ENCODE measurements around the gene UGT2A3.

UGT2A3 gene

DNA sequence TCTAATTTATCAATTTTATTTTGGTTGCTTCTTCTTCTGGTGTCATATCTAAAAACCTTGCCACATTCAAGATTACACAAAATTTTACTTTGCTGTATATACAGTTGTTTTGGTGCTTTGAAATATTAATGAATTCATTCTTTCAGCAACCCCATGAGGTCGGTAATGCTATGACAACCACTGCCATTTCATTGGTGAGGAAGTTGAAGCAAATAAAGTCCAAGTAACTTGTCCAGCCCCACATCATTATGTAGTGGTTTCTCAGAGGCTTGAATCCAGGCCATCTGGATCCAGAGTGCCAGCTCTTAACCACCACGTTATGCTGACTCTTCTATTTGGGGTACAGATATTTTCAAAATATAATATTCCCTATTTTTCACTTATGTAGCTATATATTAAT is 42.2 kb downstream of the UGT2A3 start:
- DNase-seq = no peak

DNA sequence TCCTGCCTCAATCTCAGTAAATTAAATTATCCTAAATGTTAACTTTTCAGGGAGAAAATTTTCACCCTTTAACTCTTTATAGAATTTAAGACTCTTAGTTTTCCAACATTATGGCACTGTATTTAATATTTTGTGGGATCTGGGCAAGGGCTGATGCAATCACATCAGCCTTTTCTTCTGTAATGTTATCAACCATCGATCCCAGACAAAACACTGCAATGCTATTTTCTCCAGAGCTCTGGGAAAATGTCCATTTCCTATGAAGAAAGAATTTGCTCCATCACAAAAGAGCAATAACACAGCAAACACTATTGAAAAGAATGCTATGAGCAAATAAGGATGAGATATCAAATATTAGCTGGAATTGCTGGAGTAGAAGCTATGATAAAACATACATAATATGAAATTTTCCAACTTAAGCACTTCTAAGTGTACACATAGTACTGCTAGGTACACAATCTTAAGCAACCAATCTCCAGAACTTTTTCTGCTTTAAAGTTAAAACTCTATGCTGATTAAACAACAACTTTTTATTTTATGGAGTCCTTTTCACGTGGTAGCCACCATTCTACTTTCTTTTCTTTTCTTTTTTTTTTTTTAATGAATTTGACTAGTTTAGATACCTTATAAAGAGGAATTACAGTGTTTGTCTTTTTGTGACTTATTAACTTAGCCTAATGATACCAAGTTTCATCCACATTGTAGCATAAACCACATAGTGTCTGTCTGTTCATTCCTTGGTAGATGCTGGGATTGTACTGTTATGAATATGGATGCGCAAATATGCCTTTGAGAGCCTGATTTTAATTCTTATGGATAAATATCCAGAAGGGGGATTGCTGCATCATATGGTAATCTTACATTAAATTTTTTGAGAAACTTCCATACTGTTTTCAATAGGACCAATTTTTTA is 43.6 kb downstream of the UGT2A3 start:
- no peak for DNase-seq

DNA sequence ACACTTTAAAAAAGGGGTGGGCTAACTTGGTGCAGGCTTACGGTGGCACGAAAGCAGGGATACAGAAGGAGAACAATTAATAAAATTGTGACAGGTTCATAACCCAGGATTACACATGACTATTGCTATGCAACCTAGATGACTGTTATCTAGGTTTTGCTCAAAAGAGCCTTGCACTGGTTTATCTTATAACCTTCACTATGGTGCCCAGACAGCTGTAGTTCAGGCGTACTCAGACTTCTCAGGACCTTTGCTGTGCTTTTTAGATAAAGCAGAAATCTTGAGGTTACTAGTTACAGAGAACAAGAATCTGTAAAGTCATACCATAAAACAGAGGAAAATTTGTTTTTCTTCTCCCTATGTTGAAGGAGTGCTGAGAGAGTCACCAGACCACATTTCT is 44.4 kb downstream of the UGT2A3 start:
- no peak for DNase-seq

DNA sequence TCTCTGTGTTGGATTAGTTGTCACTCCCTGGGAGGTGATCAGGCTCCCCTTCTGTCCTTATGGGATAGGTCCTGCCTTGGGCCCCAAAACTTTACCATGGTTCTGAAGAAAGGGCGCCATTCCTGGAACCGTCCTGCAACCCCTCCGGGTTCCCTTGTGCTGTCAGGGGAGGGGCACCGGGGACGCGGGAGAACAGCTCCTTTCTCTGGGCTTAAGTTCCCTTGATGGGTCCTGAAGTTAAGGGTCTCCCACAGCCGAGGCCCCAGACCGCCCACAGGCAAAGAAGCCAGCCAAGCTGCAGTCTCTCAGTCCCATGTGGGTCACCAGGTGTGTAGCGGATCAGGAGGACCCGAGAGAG is 44.8 kb downstream of the UGT2A3 start:
- DNase-seq = no peak

DNA sequence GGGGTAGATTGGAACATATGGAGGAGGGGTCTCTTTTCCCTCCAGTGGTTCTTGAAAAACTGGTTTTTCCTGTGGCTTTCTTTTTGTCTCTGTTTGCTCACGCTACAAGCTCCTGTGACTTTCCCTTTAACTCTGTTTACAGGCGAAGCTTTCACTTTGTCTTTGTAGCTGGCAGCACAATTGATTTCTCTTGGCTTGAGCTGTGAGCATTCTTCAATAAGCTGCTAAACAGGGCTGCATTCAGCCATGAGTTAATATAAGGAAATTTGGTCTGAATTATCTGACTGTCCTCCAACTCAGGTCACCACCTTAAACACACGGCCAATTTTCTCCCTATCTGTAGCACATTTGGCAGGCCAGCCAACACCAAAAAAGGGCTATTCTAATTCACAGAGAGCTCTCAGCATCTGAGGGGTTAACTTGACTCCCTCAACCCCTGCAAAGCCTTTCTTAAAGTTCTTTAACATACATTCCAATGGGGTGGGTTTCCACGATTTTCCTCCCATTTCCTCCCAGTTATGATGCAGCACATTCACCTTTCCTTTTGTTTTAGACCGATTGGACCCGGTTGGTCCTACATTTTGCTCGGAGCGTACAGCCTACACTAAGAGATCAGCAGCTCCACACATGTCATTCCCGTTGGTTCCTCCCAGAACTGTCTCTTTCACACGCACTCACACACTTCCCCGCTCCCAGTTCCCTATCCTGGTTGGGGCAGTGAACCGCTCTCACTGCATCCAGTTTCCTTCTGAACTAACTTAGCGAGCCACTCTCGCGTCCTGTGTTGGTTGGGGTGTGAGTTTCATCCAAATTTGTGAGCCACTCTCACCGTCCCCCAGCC is 45.4 kb downstream of the UGT2A3 start:
- no peak for DNase-seq

DNA sequence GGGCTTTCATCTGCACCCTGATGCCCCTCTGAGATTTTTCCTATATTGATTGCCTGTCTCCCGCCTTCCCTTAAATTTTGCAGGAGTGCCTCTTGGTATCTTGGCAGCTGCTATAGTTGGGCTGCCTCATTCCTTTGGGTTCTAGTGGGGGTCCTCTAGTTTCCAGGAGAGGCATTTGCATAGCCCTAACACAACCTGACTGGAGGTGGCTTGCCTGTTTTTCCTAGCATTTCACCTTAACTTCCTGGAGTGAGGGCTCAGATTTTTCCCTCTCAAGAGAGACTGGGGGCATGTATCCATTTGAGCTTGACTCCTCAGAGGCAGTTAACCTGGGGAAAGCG is 46.0 kb downstream of the UGT2A3 start:
- no peak for DNase-seq

DNA sequence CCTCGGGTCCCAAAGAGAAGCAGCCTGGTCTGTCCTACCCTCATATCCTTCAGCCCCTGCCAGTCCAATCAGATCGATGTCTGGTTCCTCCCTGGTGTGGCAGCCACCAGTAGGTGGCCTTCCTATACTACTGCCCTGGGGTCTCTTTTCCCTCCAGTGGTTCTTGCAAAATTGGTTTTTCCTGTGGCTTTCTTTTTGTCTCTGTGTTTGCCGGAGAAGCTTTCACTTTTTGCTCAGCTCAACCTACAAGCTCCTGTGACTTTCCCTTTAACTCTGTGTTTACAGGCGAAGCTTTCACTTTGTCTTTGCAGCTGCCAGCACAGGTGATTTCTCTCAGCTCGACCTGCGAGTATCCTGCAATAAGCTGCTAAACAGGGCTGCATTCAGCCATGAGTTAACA is 46.8 kb downstream of the UGT2A3 start:
- no peak for DNase-seq

DNA sequence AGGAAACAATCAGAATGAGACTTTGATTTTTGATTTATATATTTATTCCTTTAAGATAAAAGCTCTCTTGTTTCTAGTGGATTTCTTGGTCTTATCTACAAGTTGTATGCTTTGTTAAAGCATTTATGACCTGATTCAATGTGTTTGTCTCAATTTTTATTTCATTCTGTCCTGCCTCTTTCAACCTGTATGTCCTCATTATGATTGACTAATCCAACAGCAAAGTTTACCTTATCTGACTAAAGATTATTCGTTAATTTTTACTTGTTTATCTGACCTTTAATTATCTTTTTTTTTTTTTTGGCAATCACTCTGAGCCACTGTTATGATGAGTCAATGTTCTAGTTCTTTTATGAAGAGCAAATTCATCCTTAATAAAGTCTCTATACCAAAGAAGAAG is 54.9 kb downstream of the UGT2A3 start:
- DNase-seq = no peak

DNA sequence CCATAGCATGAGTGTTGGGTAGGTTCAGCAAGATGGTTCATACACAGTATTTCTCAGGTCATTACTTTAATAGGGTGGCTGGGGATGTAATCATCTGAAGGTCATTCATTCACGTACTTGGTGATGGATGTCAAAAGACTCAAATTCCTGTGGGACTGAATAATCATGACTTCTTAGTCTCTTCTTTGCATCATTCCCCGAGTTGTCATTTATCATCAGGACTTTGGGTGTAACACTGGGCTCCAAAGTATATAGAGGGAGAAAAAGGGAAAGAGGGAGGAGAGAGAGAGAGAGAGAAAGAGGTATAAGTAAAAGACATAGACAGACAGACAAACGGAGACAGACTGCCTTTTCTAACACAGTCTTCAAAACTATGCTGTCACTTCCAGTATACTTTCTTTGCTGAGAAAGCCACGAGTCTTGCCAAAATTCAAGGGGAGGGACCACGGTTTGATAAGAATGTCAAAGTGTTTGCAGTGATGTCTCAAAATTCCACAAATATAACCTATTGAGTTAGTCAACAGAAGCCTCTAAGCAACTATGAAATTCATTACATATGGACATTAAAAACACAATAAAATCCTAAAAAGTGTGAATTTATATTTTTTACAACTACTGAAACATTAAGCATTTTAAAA is 55.9 kb downstream of the UGT2A3 start:
- no peak for DNase-seq

DNA sequence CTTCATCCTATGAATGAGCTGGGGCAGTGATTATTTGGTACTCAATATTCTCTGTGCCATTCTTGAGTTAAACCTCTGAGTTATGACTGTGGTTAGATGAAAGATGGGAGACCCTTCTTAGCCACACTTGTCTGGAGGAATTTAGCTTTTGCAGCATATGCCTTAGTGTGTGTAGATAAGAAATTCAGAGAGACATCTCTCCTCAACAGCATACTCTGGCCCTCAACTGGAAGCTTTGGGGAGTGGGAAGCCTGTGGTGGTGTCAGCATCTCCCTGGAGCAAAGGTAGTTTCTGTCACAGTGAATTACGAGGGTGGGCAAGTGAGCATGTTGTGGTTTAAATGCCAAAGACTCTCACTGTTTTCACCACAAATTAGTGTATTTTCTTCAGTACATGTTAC is 58.7 kb downstream of the UGT2A3 start:
- no peak for DNase-seq

DNA sequence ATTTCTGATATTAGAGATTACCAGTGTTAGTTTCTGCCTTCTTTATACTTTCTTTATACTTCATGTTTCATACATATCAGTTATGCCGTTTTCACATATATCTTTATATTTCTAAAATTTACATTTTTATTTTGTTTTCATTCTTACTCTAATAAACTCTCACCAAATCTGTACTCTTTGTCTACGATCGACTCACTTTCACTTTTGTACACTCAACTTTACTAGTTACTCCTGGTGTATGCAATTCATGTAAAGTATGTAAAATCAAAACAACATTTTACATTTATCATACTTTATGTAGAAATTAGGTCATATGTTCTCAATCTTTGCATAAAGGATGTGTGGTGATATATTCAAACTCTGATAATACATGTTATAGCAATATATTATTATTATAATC is 59.9 kb downstream of the UGT2A3 start:
- DNase-seq = no peak

DNA sequence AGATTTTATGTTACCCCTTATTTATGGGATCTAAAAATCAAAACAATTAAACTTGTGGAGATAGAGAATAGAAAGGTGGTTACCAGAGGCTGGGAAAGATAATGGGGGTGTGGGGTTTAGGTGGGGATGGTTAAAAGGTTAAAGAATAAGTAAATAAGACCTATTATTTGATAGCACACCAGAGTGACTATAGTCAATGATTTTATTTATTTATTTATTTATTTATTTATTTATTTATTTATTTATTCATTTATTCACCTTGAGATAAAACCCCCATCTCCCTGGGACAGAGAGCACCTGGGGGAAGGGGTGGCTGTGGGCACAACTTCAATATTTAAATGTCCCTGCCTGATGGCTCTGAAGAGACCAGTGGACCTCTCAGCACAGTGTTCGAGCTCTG is 66.1 kb downstream of the UGT2A3 start:
- DNase-seq = no peak

DNA sequence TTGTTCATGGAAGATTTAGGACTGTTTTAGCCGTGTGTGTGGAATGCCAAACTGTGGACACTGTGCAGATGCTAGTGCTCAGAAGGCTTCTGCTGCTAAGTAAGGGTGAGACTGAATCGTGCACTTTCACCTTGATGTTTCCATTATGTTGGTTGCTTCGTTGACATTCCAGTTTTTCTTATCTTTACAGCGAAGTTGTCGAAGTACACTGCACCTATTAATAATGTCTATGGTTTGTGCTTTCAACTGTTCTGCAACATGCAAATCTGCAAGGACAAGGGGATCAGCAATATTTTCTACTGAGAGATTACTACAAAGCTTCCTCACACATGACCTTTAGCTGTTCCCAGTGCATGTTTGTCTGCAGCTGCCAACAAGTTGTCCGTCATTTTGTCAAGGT is 67.7 kb downstream of the UGT2A3 start:
- no peak for DNase-seq
